Panc1 (cell line): Measurements from ENCODE around the gene MYT1.

Experiments
- TF ChIP-seq, protein P1 (sequence below), 2 experiments: IDR thresholded peaks; 2 replicates each; pipeline ENCODE4 v1.6.1; 2011 to 2012; ENCODE audit warnings: low read depth in 2 of 2, control low read depth in 1 of 2, low read length in 1 of 2, mild to moderate bottlenecking in 1 of 2, moderate library complexity in 1 of 2; ENCODE audit not compliant: insufficient read depth in 1 of 2
- TF ChIP-seq, protein P2 (sequence below): fragments of 450-650 bp; IDR thresholded peaks from 2 replicates; pipeline ENCODE4 v1.5.1; 2017; ENCODE audit warnings: mild to moderate bottlenecking

GRCh38 chr20:64146936-64147477 lies 17.2 kb upstream of the MYT1 start:
- TF ChIP-seq, protein P1, sequence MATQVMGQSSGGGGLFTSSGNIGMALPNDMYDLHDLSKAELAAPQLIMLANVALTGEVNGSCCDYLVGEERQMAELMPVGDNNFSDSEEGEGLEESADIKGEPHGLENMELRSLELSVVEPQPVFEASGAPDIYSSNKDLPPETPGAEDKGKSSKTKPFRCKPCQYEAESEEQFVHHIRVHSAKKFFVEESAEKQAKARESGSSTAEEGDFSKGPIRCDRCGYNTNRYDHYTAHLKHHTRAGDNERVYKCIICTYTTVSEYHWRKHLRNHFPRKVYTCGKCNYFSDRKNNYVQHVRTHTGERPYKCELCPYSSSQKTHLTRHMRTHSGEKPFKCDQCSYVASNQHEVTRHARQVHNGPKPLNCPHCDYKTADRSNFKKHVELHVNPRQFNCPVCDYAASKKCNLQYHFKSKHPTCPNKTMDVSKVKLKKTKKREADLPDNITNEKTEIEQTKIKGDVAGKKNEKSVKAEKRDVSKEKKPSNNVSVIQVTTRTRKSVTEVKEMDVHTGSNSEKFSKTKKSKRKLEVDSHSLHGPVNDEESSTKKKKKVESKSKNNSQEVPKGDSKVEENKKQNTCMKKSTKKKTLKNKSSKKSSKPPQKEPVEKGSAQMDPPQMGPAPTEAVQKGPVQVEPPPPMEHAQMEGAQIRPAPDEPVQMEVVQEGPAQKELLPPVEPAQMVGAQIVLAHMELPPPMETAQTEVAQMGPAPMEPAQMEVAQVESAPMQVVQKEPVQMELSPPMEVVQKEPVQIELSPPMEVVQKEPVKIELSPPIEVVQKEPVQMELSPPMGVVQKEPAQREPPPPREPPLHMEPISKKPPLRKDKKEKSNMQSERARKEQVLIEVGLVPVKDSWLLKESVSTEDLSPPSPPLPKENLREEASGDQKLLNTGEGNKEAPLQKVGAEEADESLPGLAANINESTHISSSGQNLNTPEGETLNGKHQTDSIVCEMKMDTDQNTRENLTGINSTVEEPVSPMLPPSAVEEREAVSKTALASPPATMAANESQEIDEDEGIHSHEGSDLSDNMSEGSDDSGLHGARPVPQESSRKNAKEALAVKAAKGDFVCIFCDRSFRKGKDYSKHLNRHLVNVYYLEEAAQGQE (IDR thresholded peaks at IDR 0.05; ENCODE audit: insufficient read depth in 1 of 2, low read depth in 2 of 2, low read length in 1 of 2): no peak
- TF ChIP-seq, protein P2, sequence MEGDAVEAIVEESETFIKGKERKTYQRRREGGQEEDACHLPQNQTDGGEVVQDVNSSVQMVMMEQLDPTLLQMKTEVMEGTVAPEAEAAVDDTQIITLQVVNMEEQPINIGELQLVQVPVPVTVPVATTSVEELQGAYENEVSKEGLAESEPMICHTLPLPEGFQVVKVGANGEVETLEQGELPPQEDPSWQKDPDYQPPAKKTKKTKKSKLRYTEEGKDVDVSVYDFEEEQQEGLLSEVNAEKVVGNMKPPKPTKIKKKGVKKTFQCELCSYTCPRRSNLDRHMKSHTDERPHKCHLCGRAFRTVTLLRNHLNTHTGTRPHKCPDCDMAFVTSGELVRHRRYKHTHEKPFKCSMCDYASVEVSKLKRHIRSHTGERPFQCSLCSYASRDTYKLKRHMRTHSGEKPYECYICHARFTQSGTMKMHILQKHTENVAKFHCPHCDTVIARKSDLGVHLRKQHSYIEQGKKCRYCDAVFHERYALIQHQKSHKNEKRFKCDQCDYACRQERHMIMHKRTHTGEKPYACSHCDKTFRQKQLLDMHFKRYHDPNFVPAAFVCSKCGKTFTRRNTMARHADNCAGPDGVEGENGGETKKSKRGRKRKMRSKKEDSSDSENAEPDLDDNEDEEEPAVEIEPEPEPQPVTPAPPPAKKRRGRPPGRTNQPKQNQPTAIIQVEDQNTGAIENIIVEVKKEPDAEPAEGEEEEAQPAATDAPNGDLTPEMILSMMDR: no peak
